PC-3 (cell line): ENCODE results near the gene HDAC1. TPM values are rescaled to one million over a fixed set of nuclear protein-coding genes. Genes with fewer than 3 reads are reported as not detected.
A peak's percentile ranks its signal among the peaks of the same experiment; 100 is the strongest.

Source experiments
- ATAC-seq: fragments of 200-7000 bp; cut with Tn5 transposase; 2 replicates; pipeline ENCODE4 v1.9.1; 2020; ENCODE audit warnings: mild to moderate bottlenecking, moderate library complexity
- BruUV-seq: library from RNA; stranded (reverse); fragments of 400-500 nt; replicated peaks from 2 replicates; lab custom pipeline; 2021; lab: Mats Ljungman, UMichigan
- CTCF ChIA-PET: fragments of 300-600 bp; sonication (Branson Sonifier 250); formaldehyde crosslinking; loops from one replicate; lab custom pipeline; 2022; ENCODE audit warnings: antibody characterized with exemption; lab: Charles Lee
- POLR2A ChIA-PET: fragments of 300-600 bp; sonication (Branson Sonifier 250); formaldehyde crosslinking; loops from one replicate; lab custom pipeline; 2022; ENCODE audit warnings: antibody characterized with exemption; ENCODE audit not compliant: unreplicated experiment; lab: Charles Lee
- DNase-seq: peaks from one replicate; pipeline ENCODE4 v3.0.0-alpha.2; 2015
- H2AFZ ChIP-seq: fragments of 300-600 bp; sonication (generic); 2 replicates; pipeline ENCODE4 v1.6.0; 2016; ENCODE audit warnings: antibody characterized with exemption, low read length
- H3F3A ChIP-seq: fragments of 300-600 bp; sonication (generic); one replicate; pipeline ENCODE4 v1.6.0; 2017; ENCODE audit warnings: antibody characterized with exemption, low read length, control low read depth, mild to moderate bottlenecking; ENCODE audit not compliant: unreplicated experiment
- H3K27ac ChIP-seq: fragments of 300-600 bp; sonication (generic); 2 replicates; pipeline ENCODE4 v1.5.1; 2016; ENCODE audit warnings: mild to moderate bottlenecking, low read length
- H3K27me3 ChIP-seq: fragments of 300-600 bp; sonication (generic); 2 replicates; pipeline ENCODE4 v1.6.1; 2016; ENCODE audit warnings: low read length, mixed read lengths
- H3K36me3 ChIP-seq: fragments of 300-600 bp; sonication (generic); 2 replicates; pipeline ENCODE4 v1.6.1; 2016; ENCODE audit warnings: low read depth, mixed run types, low read length, mixed read lengths
- H3K4me1 ChIP-seq: fragments of 300-600 bp; sonication (generic); 2 replicates; pipeline ENCODE4 v1.5.1; 2016; ENCODE audit warnings: low read length; ENCODE audit not compliant: insufficient read depth
- H3K4me2 ChIP-seq: fragments of 300-600 bp; sonication (generic); 2 replicates; pipeline ENCODE4 v1.6.0; 2016; ENCODE audit warnings: low read length
- H3K4me3 ChIP-seq: fragments of 300-600 bp; sonication (generic); 2 replicates; pipeline ENCODE4 v1.5.1; 2016; ENCODE audit warnings: mild to moderate bottlenecking, low read length, mixed read lengths
- H3K79me2 ChIP-seq: fragments of 300-600 bp; sonication (generic); 2 replicates; pipeline ENCODE4 v1.6.1; 2017; ENCODE audit warnings: low read length, mixed read lengths
- H3K9ac ChIP-seq: fragments of 300-600 bp; sonication (generic); 2 replicates; pipeline ENCODE4 v1.6.0; 2016; ENCODE audit warnings: mild to moderate bottlenecking, low read length
- H3K9me2 ChIP-seq: fragments of 300-600 bp; sonication (generic); replicated peaks from 2 replicates; pipeline ENCODE4 v1.6.1; 2016; ENCODE audit warnings: mixed run types, low read length, mixed read lengths
- H3K9me3 ChIP-seq: fragments of 300-600 bp; sonication (generic); 2 replicates; pipeline ENCODE4 v1.6.1; 2016; ENCODE audit warnings: low read length, mixed read lengths
- H4K20me1 ChIP-seq: fragments of 300-600 bp; sonication (generic); 2 replicates; pipeline ENCODE4 v1.6.1; 2016; ENCODE audit warnings: low read length, mixed read lengths
- EZH2 ChIP-seq: fragments of 300-600 bp; sonication (generic); IDR thresholded peaks from one replicate; pipeline ENCODE4 v1.6.1; 2017; ENCODE audit warnings: antibody characterized with exemption, mild to moderate bottlenecking, low read length; ENCODE audit not compliant: unreplicated experiment
- EZH2phosphoT487 ChIP-seq: fragments of 300-600 bp; sonication (generic); IDR thresholded peaks from 2 replicates; pipeline ENCODE4 v1.6.1; 2018; ENCODE audit warnings: mild to moderate bottlenecking, antibody characterized with exemption, low read length, borderline replicate concordance
- intact Hi-C: fragments of 100-400 bp; cut with micrococcal nuclease; formaldehyde crosslinking; loops from 2 replicates; pipeline ENCODE4 v1.9.0; 2023
- total RNA-seq: library from RNA; depleted of rRNA; stranded (reverse); fragments of >200 nt; gene quantifications from 2 replicates; pipeline ENCODE4 v1.2.3, GENCODE V29; 2014
- TF ChIP-seq, protein P1 (sequence below): fragments of 300-600 bp; sonication (generic); conservative IDR thresholded peaks from 2 replicates; pipeline ENCODE4 v1.5.1; 2017; ENCODE audit warnings: antibody characterized with exemption, low read depth, mild to moderate bottlenecking, low read length

HDAC1 gene
- total RNA-seq, 1 experiment from 2014 or later, result 184 TPM

DNA sequence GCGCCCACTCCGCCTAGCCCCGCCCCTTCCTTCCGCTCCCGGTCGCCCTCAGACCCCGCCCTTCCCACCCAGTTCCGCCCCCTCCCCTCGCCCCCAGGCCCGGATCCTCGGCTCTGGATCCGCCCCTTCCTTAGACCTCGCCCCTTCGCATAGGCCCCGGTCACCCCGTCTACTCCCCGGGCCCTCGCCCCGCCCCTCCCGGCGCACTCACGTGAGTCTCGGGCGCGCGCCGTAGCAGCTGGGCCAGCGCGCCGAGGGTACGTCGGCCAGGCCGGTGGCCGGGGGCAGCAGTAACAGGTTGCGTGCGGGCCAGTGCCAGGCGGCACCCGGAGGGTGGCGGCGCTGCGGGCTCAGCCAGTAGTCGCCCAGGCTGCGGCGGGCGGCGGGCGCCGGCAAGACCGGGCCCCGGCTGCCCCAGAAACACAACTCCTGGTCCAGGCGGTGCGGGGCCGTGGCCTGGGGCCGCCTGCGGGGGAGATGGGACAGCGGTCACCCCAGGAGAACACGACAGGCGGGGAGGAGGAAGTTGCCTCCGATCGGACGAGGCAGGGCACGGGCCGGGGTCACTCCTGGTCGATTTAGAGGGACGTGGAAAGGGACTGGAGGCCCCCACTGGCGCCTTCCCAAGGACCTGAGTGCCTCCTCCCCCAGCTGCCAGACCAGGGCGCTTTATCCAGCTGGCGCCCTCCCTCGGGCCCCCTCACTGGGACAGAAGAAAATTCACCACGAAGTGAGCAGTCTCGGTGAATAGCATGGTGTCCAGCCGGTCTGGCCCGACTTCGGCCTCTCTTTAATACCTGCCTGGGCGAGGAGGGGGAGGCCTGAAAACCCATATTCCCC, 59.7 kb downstream of the HDAC1 start:
- H3K4me2 ChIP-seq, result peak overlapping the region; percentile 96
- ATAC-seq, result peak; percentile 92
- no peaks in the 10 kb centered on the region for H3K9me2 ChIP-seq
- peak overlapping the region; percentile 40 for H3K27ac ChIP-seq
- no peak for TF ChIP-seq EZH2
- TF ChIP-seq, protein P1, sequence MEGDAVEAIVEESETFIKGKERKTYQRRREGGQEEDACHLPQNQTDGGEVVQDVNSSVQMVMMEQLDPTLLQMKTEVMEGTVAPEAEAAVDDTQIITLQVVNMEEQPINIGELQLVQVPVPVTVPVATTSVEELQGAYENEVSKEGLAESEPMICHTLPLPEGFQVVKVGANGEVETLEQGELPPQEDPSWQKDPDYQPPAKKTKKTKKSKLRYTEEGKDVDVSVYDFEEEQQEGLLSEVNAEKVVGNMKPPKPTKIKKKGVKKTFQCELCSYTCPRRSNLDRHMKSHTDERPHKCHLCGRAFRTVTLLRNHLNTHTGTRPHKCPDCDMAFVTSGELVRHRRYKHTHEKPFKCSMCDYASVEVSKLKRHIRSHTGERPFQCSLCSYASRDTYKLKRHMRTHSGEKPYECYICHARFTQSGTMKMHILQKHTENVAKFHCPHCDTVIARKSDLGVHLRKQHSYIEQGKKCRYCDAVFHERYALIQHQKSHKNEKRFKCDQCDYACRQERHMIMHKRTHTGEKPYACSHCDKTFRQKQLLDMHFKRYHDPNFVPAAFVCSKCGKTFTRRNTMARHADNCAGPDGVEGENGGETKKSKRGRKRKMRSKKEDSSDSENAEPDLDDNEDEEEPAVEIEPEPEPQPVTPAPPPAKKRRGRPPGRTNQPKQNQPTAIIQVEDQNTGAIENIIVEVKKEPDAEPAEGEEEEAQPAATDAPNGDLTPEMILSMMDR, result peak; percentile 19; the same call in 1 of the 2 replicates
- H3F3A ChIP-seq, result no peaks in the 10 kb centered on the region
- H4K20me1 ChIP-seq, result no peaks in the 10 kb centered on the region
- no peaks in the 10 kb centered on the region for H3K9me3 ChIP-seq
- intact Hi-C loops, result loop anchor here (1.0 kb wide), 2 partner anchors 15 to 43 kb away; partner anchors contain the start of genes BSDC1 and MARCKSL1
- peak; percentile 91 for DNase-seq
- no peaks in the 10 kb centered on the region for H3K79me2 ChIP-seq
- H3K9ac ChIP-seq, result peak overlapping the region; percentile 88
- no peaks in the 10 kb centered on the region for H3K36me3 ChIP-seq
- ChIA-PET POLR2A (interaction anchor here (0.6 kb wide), 2 partner anchors 10 to 135 kb away, joined by 3 to 4 read pairs; partner anchors contain the start of gene FAM229A), CTCF (interaction anchor here (1.0 to 1.1 kb wide), 2 partner anchors 30 to 135 kb away, joined by 3 to 9 read pairs; no protein-coding TSS in a partner anchor)
- BruUV-seq, result no TSS peak
- no peaks in the 10 kb centered on the region for H3K27me3 ChIP-seq
- H3K4me1 ChIP-seq, result peaks cover 13% of the 10 kb centered on the region
- peak overlapping the region; percentile 81 for H3K4me3 ChIP-seq
- peak overlapping the region; percentile 93 for H2AFZ ChIP-seq

GRCh38 chr1:32352239-32352745, 60.4 kb downstream of the HDAC1 start:
- H3K9me2 ChIP-seq, result no peaks in the 10 kb centered on the region
- no peak overlapping the region for H2AFZ ChIP-seq
- peak overlapping the region; percentile 81 for H3K4me3 ChIP-seq
- POLR2A ChIA-PET, result interaction anchor here (0.6 kb wide), 1 partner anchor 10 kb away, joined by 3 read pairs; the partner anchor contains the start of gene FAM229A
- H3K27me3 ChIP-seq, result no peaks in the 10 kb centered on the region
- CTCF ChIA-PET, result interaction anchor here (1.0 kb wide), 1 partner anchor 136 kb away, joined by 3 read pairs; no protein-coding TSS in a partner anchor
- H3K9me3 ChIP-seq, result no peaks in the 10 kb centered on the region
- TF ChIP-seq EZH2phosphoT487, result no peak
- TF ChIP-seq EZH2, result no peak
- TF ChIP-seq, protein P1, result no peak
- DNase-seq, result no peak
- H3K79me2 ChIP-seq, result no peaks in the 10 kb centered on the region
- no peaks in the 10 kb centered on the region for H3F3A ChIP-seq
- H3K9ac ChIP-seq, result peak overlapping the region; percentile 88
- H3K36me3 ChIP-seq, result no peaks in the 10 kb centered on the region
- H4K20me1 ChIP-seq, result no peaks in the 10 kb centered on the region
- H3K4me2 ChIP-seq, result peak overlapping the region; percentile 96
- H3K4me1 ChIP-seq, result peaks cover 13% of the 10 kb centered on the region
- H3K27ac ChIP-seq, result no peak overlapping the region
- TSS peak; percentile 49 for BruUV-seq
- no peak for ATAC-seq
- intact Hi-C loops, result no loop called here
